Stimulated activated naive CD8-positive, alpha-beta T cell treated with anti-CD3 and anti-CD28 coated beads, Interleukin-15, amount 100 ng/mL, for 72 hours (primary cell): ENCODE results near the gene TMEM131L.

Experiments
- ATAC-seq: fragments of 150-1000 bp; cut with Tn5 transposase; 2 replicates; pipeline ENCODE4 v1.10.0; 2021; ENCODE audit warnings: mild to moderate bottlenecking, moderate library complexity
- DNase-seq, 2 donors: peaks; one replicate each; pipeline ENCODE4 v3.0.0; 2021 to 2022
- H3K27ac Mint-ChIP-seq, 2 donors: one replicate each; pipeline ENCODE4 v1.8.0; 2022; ENCODE audit warnings: mild to moderate bottlenecking in 2 of 2, mixed read lengths in 2 of 2, moderate library complexity in 2 of 2
- H3K27me3 Mint-ChIP-seq: one replicate; pipeline ENCODE4 v1.8.0; 2022; ENCODE audit warnings: mixed read lengths
- H3K4me1 Mint-ChIP-seq: one replicate; pipeline ENCODE4 v1.8.0; 2022; ENCODE audit warnings: mild to moderate bottlenecking, mixed read lengths
- H3K4me3 Mint-ChIP-seq, 2 donors: one replicate each; pipeline ENCODE4 v1.8.0; 2022; ENCODE audit warnings: mild to moderate bottlenecking in 2 of 2, mixed read lengths in 2 of 2, moderate library complexity in 1 of 2
- H3K9me3 Mint-ChIP-seq, 2 donors: one replicate each; pipeline ENCODE4 v1.8.0; 2022; ENCODE audit warnings: mixed read lengths in 2 of 2

Gene TMEM131L

DNA sequence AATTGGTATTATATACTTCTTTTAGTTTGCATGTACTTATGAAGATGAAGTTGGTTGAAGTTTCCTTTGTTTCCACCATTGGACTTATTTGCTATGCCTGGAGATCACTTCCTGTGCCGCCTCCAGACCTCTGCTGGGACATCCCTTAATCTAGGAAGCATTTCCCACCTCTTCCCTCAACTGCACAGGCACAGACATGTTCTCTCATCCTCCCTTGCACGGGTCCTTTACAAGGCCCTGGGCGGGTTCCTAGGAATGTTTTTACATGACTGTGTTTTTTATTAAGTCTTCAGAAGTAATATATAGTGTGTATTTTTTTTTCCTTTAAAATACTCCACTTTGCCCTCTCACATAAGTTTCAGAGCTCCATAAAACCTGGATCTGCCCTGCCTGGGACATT is 51.0 kb downstream of the TMEM131L start:
- peaks cover 87% of the 10 kb centered on the region for H3K4me1 Mint-ChIP-seq
- H3K27me3 Mint-ChIP-seq, result no peaks in the 10 kb centered on the region
- ATAC-seq, result no peak
- H3K27ac Mint-ChIP-seq, result peak overlapping the region in 1 of 2 donors; percentile 35
- no peaks in the 10 kb centered on the region for H3K9me3 Mint-ChIP-seq
- H3K4me3 Mint-ChIP-seq, result no peak overlapping the region
- no peak for DNase-seq

DNA sequence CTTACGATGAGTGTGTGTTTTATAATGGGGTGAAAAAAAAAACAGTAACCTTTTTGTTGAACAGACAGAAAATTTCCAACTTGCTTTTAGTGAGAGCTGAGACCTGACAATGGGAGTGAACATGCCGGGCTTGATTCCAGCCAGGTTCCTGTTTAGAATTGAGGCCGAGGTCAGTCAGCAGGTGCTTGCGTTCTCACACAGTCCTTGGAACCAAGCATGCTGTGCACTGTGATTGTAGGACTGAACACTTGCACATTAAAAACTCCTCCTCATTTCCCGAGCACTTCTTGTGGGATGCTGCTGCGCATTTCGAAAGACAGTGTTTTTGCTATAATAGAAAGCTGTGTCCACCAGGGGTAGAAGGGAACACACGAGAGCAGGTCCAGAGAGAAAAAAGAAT is 51.8 kb downstream of the TMEM131L start:
- peaks cover 87% of the 10 kb centered on the region for H3K4me1 Mint-ChIP-seq
- H3K4me3 Mint-ChIP-seq, result peak overlapping the region; percentile 9 to 56
- H3K9me3 Mint-ChIP-seq, result no peaks in the 10 kb centered on the region
- no peak for ATAC-seq
- H3K27me3 Mint-ChIP-seq, result no peaks in the 10 kb centered on the region
- no peak for DNase-seq
- H3K27ac Mint-ChIP-seq, result peak overlapping the region; percentile 30 to 83

DNA sequence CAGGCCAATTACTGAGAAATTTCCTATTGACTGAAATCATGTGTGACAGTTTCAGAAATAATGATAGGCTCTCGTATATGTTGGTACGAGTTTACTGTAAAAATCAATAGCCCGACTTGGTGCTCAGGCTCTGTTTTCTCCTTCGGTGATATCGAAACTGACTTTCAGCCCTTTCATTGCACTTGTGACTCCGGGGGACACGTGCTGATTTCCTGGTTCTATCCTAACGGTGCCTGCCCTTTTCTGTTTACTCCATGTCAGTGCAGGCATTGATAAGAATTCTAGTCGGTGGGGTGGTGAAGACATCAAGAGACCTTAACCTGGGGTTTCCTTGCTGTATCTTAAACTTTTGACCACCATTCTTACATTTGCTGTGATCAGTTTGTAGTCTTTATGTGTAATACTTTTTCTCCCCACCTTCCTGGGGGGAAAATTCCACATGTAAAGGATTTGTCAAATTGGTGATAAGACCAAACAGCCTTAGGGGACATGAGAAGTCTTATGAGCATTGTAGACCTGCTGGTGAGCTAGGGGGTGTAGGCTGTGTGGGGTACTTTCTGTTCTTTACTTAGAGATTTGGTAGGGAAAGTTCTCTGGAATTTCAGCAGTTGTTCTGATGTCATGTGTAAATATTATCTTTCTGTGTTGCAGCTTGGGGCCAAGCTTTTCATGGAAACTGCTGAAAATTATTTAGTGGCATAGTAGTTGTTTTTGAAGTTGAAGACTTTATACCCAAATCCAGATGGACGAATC is 52.7 kb downstream of the TMEM131L start:
- Mint-ChIP-seq H3K9me3 (no peaks in the 10 kb centered on the region), H3K4me3 (peak overlapping the region; percentile 50 to 56), H3K27me3 (no peaks in the 10 kb centered on the region), H3K4me1 (peaks cover 87% of the 10 kb centered on the region), H3K27ac (peak overlapping the region in 1 of 2 donors; percentile 83)
- ATAC-seq, result no peak
- no peak for DNase-seq

GRCh38 chr4:153519687-153520086 is 53.5 kb downstream of the TMEM131L start:
- Mint-ChIP-seq H3K27ac (peak overlapping the region in 1 of 2 donors; percentile 41), H3K9me3 (no peaks in the 10 kb centered on the region), H3K4me1 (peaks cover 87% of the 10 kb centered on the region), H3K4me3 (peak overlapping the region in 1 of 2 donors; percentile 56), H3K27me3 (no peaks in the 10 kb centered on the region)
- no peak for ATAC-seq
- DNase-seq, result no peak

- Mint-ChIP-seq H3K27me3 (no peaks in the 10 kb centered on the region), H3K4me3 (peak overlapping the region; percentile 75 to 78), H3K27ac (peak overlapping the region; percentile 41 to 94)
These were observed 54.1 kb downstream of the TMEM131L start for GRCh38 chr4:153520227-153520626.

DNA sequence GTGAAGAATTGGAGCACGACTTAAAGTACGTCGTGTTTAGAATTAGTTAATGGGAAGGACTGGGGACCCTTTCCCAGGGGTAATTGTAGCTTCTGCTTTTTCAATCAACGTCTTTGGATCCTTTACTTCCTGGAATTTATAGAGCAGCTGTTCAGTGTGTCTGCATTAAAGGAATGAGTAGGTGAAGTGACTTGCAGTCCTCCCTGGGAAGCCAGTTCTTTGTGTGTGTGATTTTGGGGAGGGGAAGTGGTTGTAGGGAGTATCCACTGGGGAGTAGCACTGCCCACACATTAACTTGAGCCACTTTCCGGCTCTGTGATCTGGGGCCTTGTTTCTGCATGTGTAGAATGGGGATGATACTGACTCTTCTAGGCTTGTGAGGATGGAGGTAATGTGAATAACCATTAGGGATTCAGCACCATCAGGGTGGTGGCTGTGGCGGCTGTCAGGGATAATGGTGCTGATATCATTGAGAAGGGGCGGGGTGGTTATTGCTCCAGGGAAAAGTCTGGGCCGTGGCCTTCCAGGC is 54.7 kb downstream of the TMEM131L start:
- ATAC-seq, result no peak
- no peaks in the 10 kb centered on the region for H3K27me3 Mint-ChIP-seq
- H3K9me3 Mint-ChIP-seq, result no peaks in the 10 kb centered on the region
- H3K4me3 Mint-ChIP-seq, result peak overlapping the region; percentile 75 to 78
- DNase-seq, result no peak
- H3K4me1 Mint-ChIP-seq, result peaks cover 88% of the 10 kb centered on the region
- H3K27ac Mint-ChIP-seq, result peak overlapping the region; percentile 91 to 94

More at GRCh38 chr4:153520227-153520626, 54.1 kb downstream of the TMEM131L start:
- Mint-ChIP-seq H3K4me1 (peaks cover 87% of the 10 kb centered on the region), H3K9me3 (no peaks in the 10 kb centered on the region)
- DNase-seq, result no peak
- ATAC-seq, result no peak

DNA sequence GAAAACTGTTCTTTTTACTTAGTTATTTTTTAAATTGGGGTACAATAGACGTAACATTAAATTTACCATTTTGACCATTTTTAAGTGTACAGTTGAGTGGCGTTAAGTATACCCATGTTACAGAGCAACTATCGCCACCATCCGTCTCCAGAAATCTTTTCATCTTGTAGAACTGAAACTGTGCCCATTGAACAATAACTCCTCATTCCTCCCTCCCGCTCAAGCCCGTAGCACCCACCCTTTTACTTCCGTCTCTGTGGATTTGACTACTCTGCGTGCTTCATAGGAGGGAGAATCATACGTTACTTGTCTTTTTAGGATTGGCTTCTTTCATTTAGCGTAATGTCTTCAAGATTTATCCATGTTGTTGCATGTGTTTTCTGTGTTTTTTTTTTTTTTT is 55.3 kb downstream of the TMEM131L start:
- peaks cover 0 to 6% of the 10 kb centered on the region in 2 donors for H3K9me3 Mint-ChIP-seq
- DNase-seq, result no peak
- ATAC-seq, result no peak

DNA sequence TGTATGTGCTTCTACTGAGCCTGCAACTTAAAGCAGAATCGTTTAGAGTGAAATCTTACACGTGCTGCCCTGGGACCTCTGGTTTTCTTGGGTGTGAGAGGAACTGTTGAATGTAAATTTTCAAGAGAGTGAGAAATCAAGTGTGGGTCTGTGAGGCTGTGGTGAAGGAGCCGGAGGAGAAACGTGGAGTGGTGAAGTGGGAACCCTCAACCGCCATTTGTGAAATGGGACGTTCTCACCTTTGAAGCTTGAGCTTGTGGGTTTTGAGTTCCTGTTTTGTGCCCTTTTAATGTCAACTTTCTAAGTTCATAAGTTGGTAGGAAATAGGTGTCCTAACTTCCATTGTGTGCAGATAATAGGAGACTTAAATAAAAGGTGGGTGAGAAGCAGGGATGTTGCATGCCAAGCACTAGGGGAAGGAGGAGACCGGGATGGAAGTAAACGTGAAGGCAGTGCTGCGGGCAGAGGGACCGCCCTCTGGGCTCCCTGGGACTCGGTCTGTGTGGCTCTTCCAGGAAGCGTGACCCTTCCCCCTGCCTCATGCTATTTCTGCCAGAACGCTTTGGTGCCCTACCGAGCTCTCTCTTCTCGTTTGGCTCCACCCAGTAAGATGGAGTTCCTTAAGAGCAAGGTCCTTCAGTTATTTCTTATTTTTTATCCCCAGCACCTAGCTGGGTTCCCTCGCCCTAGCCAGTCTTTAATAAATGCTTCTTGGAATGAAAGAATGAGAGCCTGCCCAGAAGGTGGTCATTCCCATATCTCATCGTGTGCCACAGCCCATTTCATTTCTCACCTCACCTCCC is 56.0 kb downstream of the TMEM131L start:
- Mint-ChIP-seq H3K4me1 (peaks cover 98% of the 10 kb centered on the region), H3K4me3 (peak overlapping the region; percentile 75 to 78), H3K27ac (peak overlapping the region; percentile 89 to 91), H3K27me3 (no peaks in the 10 kb centered on the region), H3K9me3 (peaks cover 6 to 11% of the 10 kb centered on the region in 2 donors)
- peak; percentile 90 for ATAC-seq
- peak; percentile 70 to 82 for DNase-seq

More for the DNA sequence above, 55.3 kb downstream of the TMEM131L start:
- H3K4me3 Mint-ChIP-seq, result peak overlapping the region; percentile 75 to 78
- peaks cover 94% of the 10 kb centered on the region for H3K4me1 Mint-ChIP-seq
- H3K27ac Mint-ChIP-seq, result peak overlapping the region; percentile 89 to 91
- no peaks in the 10 kb centered on the region for H3K27me3 Mint-ChIP-seq

DNA sequence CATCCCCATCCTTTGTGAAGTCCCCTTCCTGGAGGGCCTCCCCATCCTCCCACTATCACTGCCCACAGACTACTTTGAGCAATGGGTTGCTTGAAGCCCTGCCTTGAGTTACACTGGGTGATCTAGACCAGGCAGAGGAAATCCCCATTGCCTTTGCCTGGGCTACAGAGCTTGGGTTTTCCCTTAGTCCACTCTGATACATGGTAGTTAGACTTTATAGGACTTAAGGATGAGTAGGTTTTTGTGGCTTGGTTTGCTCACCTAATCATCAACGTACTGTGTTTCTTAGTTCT is 56.6 kb downstream of the TMEM131L start:
- Mint-ChIP-seq H3K27me3 (no peaks in the 10 kb centered on the region), H3K9me3 (peaks cover 6 to 11% of the 10 kb centered on the region in 2 donors), H3K27ac (peak overlapping the region; percentile 89 to 91), H3K4me1 (peaks cover 98% of the 10 kb centered on the region), H3K4me3 (peak overlapping the region; percentile 75 to 78)
- DNase-seq, result peak; percentile 66 to 84
- ATAC-seq, result peak; percentile 92

DNA sequence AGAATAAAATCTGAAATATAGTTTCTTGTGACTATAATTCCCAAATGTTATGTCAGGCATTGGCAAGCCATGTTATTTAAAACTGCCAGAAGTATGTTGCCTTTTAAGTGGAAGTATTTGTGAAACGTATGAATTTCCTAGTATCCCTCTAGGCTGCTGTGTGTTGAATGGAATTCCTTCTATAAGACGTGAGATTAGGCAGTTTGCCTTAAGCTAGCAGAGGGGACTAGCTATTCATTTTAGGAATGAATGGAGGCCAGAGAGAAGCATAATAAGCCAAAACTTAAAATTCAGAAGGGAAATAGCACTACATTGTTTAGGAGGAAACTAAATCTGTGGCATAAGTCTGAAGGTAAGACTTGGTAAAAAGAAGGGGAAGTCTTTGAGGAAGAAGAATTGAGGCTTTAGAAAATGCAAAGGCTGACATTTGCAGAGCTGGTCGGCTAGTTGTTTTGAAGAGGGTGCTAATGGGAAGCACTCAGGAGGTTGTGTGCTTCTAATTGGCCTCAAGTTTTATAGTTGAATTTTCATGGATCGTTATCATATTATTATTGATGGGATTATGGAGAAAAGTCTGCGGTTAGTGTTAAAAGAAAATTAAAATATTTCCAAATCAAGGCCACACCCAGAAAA is 57.1 kb downstream of the TMEM131L start:
- peaks cover 98% of the 10 kb centered on the region for H3K4me1 Mint-ChIP-seq

GRCh38 chr4:153523941-153524386 is 57.8 kb downstream of the TMEM131L start:
- no peak for ATAC-seq
- Mint-ChIP-seq H3K27ac (peak overlapping the region; percentile 80 to 98), H3K9me3 (peaks cover 6 to 11% of the 10 kb centered on the region in 2 donors), H3K27me3 (no peaks in the 10 kb centered on the region), H3K4me3 (peak overlapping the region; percentile 75 to 78), H3K4me1 (peaks cover 98% of the 10 kb centered on the region)
- no peak for DNase-seq

More for the DNA sequence above, 57.1 kb downstream of the TMEM131L start:
- ATAC-seq (no peak), DNase-seq (no peak)
- H3K27me3 Mint-ChIP-seq, result no peaks in the 10 kb centered on the region
- peaks cover 6 to 11% of the 10 kb centered on the region in 2 donors for H3K9me3 Mint-ChIP-seq
- H3K27ac Mint-ChIP-seq, result peak overlapping the region; percentile 68 to 80
- peak overlapping the region; percentile 75 to 78 for H3K4me3 Mint-ChIP-seq

DNA sequence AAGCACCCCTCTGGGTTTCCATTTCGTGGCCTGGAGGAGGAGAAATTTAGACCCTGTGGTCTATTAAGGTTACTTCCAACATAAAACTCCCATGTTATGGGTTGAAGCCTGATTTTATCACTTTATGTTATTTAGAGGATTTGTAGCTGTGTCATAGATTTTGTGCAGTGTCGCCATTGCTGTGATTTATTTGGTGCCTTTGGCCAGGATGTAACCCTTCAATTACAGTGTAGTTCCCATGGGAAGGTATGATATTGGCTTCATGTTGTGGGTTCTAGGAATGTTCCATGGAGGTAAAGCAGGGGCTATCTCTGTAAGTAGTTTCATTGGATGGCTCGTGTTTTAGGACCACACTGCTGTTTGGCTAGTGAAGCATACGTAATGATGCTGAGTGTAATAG is 58.5 kb downstream of the TMEM131L start:
- ATAC-seq (no peak), DNase-seq (no peak)
- Mint-ChIP-seq H3K4me1 (peaks cover 98% of the 10 kb centered on the region), H3K27me3 (no peaks in the 10 kb centered on the region), H3K4me3 (peak overlapping the region in 1 of 2 donors; percentile 75), H3K9me3 (peaks cover 6 to 11% of the 10 kb centered on the region in 2 donors), H3K27ac (no peak overlapping the region)

GRCh38 chr4:153527690-153528089 is 61.5 kb downstream of the TMEM131L start:
- H3K27ac Mint-ChIP-seq, result peak overlapping the region; percentile 20 to 84
- DNase-seq, result no peak
- H3K4me1 Mint-ChIP-seq, result peaks cover 94% of the 10 kb centered on the region
- peaks cover 6 to 11% of the 10 kb centered on the region in 2 donors for H3K9me3 Mint-ChIP-seq
- no peak for ATAC-seq
- H3K4me3 Mint-ChIP-seq, result peak overlapping the region; percentile 79 to 80
- H3K27me3 Mint-ChIP-seq, result no peaks in the 10 kb centered on the region

- Mint-ChIP-seq H3K27ac (peak overlapping the region; percentile 42 to 93), H3K4me3 (peak overlapping the region; percentile 79 to 80), H3K27me3 (no peaks in the 10 kb centered on the region), H3K9me3 (peaks cover 6 to 11% of the 10 kb centered on the region in 2 donors), H3K4me1 (peaks cover 93% of the 10 kb centered on the region)
- DNase-seq (no peak), ATAC-seq (peak; percentile 81)
These were observed 62.7 kb downstream of the TMEM131L start for GRCh38 chr4:153528705-153529485.
